HG03575 (cell line): ENCODE data around the gene UQCC2.

Experiments
- ATAC-seq: cut with Tn5 transposase; IDR thresholded peaks from one replicate; pipeline ENCODE4 v1.9.1; 2021; ENCODE audit not compliant: unreplicated experiment, insufficient number of reproducible peaks, low FRiP score; ENCODE audit errors: extremely low read depth

UQCC2 gene

GRCh38 chr6:33667776-33668175 is 43.7 kb downstream of the UQCC2 start:
- no peak for ATAC-seq

- ATAC-seq, result no peak
These were observed 44.4 kb downstream of the UQCC2 start for GRCh38 chr6:33667072-33667471.

GRCh38 chr6:33665957-33666356 is 45.5 kb downstream of the UQCC2 start:
- ATAC-seq, result no peak

- ATAC-seq, result no peak
These were observed 46.9 kb downstream of the UQCC2 start for GRCh38 chr6:33664506-33665057.

- no peak for ATAC-seq
These were observed 47.6 kb downstream of the UQCC2 start for GRCh38 chr6:33663727-33664449.

GRCh38 chr6:33663028-33663427 is 48.5 kb downstream of the UQCC2 start:
- no peak for ATAC-seq

GRCh38 chr6:33662318-33662717 is 49.2 kb downstream of the UQCC2 start:
- no peak for ATAC-seq

- no peak for ATAC-seq
These were observed 50.2 kb downstream of the UQCC2 start for GRCh38 chr6:33661106-33661838.

GRCh38 chr6:33659986-33660385 is 51.5 kb downstream of the UQCC2 start:
- ATAC-seq, result no peak

GRCh38 chr6:33658982-33659689 is 52.4 kb downstream of the UQCC2 start:
- no peak for ATAC-seq

GRCh38 chr6:33656844-33657243 is 54.7 kb downstream of the UQCC2 start:
- no peak for ATAC-seq

- ATAC-seq, result no peak
These were observed 56.5 kb downstream of the UQCC2 start for GRCh38 chr6:33654831-33655554.

GRCh38 chr6:33652002-33652401 is 59.5 kb downstream of the UQCC2 start:
- ATAC-seq, result no peak

GRCh38 chr6:33651403-33651802 is 60.1 kb downstream of the UQCC2 start:
- ATAC-seq, result no peak
